Activated CD4-positive, alpha-beta T cell treated with anti-CD3 and anti-CD28 coated beads, Interleukin-2, amount 50 U/mL, for 24 hours (primary cell): ENCODE results near the gene RASSF3.
"Not testable (repeated sequence)": the region's sequence is repeated elsewhere in the genome, so short reads cannot be mapped to it uniquely, and the experiment has no call there.

Source experiments
- DNase-seq, 2 donors: peaks; one replicate each; pipeline ENCODE4 v3.0.0-alpha.2; 2020; ENCODE audit warnings: low read depth in 1 of 2, low spot score in 1 of 2

RASSF3 gene

DNA sequence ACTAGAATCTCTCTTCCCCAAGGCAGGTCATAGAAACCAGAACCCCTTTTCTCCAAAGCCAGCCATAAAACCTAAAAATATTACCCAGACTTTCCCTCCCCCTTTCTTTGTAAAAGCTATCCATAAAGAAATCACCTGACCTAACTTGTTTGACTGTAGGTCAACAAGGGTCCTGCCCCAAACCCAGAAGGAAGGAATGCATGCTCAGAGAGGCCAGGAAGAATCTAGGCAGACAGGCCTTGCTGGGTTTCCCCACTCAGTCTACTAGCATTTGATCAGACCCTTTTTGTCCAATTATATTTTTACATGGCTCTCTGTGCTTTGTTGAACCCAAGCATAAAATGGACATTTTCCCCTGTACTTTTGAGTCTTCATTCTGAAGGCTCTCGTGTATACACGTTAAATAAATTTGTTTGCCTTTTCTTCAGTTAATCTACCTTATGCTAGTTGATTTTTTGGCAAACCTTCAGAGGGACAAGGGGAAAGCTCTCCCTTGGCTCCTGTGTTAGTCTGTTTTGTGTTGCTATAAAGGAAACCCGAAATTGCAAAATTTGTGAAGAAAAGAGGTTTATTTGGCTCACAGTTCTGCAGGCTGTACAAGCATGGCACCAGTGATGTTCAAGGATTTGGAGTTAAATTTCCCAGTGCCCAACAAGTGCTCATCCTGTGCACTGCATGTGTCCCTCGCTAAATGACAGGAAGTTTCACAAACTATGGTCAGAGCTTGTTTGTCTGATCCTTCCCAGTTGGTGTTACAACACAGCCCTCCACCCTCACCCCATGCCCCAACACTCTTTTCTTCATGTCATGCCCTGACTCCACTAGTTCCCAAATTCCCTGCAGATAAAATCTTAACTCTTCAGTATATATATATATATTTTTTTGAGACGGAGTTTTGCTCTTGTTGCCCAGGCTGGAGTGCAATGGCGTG, 14.2 kb upstream of the RASSF3 start:
- no peak for DNase-seq

DNA sequence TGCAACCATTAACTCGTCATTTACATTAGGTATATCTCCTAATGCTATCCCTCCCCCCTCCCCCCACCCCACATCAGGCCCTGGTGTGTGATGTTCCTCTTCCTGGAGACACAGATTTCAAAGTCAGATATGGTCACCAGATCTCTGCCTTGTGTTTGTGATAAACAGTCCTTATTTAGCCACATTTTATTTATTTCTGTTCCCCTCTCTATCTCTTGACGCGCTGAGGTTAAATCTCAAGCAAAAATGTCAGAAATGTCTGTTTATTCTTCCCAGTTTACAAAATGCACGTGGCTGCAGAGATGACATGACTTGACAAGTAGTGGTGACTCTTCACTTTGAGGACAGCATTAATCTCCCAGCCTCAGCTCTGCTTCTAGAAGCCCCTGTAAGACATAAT, 11.5 kb upstream of the RASSF3 start:
- no peak for DNase-seq

DNA sequence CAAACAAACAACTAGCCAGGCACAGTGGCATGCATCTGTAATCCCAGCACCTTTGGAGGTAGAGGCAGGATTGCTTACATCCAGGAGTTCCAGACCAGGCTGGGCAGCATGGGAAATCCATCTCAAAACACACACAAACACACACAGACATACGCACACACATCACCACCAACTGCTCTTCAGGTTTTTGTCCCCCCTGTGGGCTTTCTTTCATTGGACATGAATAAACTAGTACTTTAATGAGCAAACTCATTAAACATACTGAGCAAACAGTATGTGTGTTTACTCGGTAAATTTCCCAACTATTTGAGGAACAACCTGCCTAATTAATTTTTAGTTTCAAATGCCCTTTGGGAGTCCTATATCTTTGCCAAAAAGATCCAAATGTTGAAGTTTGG, 10.1 kb upstream of the RASSF3 start:
- no peak for DNase-seq

DNA sequence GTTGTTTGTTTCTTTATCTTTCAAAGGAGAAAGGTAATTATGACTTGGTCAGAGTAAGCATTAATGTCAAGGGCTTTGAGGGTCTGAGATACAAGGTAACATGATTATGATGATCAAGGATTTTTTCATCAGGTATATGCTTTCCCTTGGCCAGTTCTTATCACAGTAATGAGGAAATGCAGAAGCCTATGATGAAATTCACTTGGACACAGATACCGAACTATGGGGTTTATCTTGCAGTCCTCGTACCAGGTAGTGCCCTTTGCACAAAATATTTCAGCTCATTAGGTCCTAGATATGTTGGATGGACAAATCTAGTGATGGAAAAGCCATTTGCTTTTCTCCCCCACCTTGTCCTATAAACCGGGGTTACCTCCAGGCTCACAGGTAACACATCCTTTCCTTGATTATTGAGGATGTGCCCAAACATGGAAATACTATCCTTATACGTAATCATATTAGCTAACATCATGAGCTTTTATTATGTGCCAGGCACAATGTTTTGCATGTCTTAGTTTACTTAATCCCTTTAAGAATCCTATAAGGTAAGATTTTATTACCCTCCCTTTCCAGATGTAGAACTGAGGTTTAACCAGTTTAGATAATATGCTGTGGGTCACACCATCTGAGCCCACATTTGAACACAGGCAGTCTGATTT, 7.0 kb upstream of the RASSF3 start:
- DNase-seq: no peak

DNA sequence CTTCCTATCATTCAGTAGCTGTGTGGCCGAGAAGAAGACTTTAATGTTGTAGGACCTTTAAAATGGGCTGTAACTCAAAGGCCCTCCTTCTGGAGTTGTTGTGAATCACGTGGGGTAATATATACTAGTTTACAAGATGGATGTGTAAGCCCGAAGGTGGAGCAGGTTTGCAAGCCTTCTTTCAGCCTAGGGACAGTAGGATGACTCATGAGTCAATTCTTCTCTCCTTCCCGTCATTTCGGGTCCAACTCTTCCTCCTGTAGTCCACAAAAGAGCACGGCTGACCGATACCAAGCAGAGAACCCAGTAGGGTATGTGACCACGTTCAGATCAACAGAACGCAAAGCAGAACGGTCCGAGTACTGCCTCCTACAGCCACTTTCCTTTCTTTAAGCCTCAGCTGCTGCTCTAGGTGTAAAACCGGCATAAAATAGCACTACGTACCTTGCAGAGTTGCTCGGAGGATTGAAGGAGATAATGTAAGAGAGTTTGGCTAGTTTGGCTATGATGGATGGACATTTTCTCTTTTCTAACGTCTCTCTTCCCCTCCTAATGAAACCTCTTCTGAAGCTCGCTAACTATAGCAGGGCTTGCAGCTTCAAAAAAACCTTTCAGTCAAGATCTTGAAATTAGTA, 1.3 kb upstream of the RASSF3 start:
- peak in 1 of 2 donors; percentile 39 for DNase-seq

DNA sequence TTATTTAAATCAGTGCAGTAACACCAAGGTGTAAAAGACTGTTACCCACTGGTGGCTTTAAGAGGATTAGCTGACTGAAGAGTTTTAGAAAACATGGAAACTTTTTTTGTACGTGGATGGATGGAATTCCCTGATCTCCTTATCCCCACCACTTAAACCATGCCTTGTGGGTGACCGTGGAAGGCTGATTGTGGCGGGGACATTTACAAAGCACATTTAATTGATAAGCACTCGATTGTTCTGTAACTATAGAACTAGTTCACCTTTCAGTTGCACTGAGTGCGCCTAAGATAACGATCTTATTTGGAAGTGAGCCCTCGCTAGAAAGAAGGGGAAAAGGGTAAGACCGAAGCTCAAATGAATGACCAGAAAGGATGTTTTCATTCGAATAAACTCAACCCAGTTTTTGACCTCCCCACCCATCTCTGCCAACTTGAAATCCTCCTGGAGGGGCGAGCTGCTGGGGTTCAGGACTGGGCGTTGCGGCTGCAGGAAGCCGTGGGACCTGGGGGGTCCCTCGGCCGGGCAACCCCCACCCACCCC, 688 bp upstream of the RASSF3 start:
- no peak for DNase-seq

DNA sequence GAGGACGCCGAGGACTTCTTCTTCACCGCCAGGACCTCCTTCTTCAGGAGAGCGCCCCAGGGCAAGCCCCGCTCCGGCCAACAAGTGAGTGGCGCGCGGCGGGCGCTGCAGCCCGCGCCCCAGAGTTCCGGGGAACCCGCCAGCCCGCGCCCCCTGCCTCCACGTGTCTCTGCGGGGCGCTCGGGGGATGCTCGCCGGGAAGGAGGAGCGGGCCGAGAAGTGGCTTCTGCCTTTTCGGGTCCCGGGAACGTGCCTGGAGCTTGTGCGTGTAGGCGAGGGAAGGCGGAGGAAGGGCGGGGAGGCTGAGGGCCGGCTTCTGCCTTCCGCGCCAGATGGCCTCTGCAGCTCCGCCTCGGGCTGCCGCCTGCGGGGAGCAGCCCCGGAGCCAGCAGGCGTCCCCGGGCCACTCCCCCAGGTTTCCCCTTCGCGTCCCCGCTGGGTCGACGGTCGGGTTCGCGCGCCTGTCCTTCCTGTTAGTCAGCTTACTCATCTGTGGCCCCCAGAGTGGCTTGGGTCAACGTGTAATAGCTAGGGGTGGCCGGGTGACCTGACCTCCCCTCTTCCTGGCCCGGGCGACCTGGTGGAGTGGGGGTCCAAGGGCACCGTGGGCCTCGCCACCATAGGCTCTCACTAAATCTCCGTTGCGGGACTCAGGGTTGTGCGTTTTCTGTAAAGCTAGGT, 505 bp downstream of the RASSF3 start:
- peak; percentile 35 to 44 for DNase-seq

DNA sequence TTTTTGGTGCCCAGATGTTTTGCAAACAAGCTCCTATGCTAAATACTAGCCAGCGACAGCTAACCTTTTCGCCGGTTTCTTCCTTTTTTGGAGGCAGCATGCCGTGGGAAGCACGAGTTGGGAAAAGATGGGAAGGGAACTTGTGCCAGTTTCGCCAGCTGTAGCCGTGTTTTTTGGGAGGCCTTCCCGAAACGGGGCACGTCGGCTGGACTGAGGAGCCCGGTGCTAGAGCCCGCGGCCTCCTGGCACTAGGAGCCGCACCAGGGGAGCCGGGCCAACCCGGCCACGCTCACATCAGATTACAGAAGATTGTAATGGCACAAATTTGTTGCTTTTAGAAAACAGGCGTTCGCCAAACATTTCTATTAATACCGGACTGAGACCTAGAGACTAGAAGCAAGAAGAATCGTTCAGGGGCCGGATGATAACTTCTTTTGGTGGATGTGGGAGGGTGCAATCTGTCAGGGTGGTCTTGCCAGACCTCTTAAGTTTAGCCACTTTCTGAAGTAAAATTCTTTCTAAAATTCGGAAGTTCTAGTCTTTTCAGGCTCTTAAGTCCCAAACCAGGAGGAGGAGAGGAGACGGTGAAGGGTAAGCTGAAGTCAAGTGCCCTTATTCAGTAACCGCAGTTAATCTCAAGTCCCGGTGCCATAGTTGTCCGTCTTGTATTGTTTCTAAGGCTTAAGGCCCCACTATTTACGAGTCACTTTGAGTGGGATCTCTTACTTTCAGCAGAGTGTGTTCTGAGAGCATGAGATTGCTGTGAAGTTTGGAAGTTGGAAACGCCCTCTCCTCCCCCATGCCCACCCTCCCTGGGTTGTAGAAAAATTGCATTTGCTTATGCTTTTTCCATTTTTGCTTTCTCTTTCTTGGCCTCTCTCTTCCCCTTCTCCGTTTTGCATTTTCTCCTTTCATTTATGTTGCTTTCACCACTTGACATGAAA, 1.3 kb downstream of the RASSF3 start:
- DNase-seq: no peak

DNA sequence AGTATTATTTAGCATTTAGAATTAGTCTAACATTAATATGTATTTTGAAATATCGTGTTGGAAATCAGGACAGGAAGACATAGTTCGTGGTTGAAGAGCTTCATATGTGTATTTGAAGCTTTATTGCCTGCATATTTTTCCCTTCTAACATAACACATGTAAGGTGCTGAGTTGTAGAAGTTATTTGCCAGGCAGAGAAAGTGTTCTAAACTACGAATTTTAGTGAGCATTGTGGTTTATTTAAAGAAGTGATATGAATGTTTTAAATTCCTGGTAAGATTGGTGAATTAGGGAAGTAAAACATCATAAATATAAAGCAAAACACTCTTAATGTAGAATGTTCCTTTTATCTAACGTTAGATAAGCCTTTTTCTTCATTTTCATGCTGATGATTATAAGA, 2.5 kb downstream of the RASSF3 start:
- DNase-seq: no peak

DNA sequence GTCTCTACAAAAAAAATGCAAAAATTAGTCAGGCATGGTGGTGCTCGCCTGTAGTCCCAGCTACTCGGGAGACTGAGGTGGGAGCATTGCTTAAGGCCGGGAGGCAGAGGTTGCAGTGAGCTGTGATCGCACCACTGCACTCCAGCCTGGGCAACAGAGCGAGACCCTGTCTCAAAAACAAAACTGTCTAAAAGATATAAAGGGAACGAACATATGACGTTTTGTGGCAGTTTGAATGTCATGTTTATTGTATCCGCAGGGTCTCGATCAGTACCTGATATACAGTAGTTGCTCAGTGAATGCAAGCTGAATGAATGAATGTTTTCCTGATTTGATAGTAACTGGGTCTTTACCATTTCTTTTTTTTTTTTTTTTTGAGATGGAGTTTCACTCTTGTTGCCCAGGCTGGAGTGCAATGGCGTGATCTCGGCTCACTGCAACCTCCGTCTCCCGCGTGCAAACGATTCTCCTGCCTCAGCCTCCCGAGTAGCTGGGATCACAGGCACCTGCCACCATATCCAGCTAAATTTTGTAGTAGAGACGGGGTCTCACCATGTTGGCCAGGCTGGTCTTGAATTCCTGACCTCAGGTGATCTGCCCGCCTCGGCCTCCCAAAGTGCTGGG, 3.6 kb downstream of the RASSF3 start:
- not testable (repeated sequence) for DNase-seq

DNA sequence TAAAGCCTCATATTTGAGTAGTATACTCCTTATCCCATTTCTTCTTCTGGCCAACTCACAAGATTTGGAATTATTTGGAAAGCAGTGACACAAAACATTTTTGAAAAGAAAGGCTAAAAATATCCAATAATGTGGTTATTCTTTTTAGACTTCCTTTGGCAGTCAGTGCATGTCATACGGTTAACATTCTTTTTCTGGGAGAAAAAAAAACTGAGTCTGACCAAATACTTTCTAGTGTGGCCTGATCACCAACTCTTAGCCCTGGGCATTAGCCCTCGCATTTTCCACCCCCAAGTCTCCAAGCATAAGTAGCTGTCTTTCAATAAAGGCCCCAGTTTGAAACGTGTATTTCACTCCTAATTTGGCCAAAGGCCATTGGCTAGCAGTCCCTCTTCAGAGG, 5.9 kb downstream of the RASSF3 start:
- no peak for DNase-seq

DNA sequence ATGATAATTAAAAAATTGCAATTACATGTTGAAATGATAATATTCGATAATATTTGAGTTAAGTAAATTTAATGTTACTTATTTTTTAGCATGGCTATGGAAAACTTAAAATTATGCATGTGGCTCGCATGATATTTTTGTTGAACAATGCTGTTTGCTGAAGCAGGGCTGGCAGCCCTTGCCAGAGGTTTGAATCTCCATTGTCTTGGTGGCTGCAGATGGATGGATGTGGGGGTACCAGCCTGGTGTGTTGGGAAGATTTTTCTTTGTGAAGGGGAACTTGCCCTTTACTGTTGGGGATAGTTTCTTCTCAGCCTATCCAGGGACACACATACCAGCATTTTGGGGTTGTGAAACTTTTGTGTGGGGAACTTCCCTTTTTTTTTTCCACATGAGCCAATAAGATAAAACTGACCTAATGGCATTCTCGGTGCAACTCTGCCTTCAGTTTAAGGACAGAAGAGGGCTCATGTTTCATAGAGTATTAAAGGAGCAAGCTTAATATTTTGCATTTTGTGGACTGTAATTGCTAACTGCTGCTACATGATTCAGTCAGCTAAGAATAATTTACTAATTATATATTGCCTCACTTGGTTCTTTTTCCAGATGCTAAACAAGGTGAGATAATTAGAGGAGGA, 8.8 kb downstream of the RASSF3 start:
- DNase-seq: no peak

DNA sequence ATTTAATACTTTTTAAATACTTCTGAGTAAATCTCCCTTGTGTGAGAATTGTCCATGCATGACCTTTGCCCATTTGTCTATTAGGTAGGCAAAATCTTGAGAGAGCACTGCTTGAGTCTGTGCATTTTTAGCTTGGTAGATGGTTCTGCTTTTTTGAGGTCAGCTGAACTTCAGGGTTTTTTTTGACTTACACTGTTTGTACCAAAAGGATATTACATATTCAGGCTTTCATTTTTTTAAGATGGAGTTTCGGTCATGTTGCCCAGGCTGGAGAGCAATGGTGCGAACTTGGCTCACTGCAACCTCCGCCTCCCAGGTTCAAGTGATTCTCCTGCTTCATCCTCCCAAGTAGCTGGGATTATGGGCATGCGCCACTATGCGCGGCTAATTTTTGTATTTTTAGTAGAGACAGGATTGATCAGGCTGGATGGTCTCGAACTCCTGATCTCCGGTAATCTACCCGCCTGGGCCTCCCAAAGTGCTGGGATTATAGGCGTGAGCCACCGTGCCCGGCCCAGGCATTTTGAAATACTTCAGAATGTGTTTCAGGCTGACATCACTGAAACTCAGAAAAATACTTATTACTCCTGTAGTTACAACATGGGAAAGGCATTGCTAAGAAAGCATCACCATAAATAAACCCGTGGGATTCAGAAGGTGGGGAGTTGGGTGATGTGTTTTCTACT, 11.1 kb downstream of the RASSF3 start:
- no peak for DNase-seq

DNA sequence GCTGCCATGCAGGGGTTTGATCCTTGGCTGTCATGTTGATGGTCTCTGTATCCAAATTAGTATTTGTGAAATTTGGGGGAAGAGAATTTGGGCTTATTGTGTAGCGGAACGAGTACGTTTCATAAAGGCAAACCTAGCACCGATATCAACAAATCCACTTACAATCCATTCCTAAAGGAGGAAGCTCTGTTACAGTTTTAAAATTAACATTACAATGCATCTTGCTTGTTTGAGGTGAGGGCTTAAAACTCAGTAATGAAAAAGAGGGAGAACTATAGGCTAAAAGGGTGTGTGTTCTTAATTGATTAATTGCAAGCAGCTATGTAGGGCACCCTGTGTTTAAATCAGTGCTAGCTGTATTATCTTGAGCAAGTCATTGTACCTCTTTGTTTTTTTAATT, 13.7 kb downstream of the RASSF3 start:
- no peak for DNase-seq

DNA sequence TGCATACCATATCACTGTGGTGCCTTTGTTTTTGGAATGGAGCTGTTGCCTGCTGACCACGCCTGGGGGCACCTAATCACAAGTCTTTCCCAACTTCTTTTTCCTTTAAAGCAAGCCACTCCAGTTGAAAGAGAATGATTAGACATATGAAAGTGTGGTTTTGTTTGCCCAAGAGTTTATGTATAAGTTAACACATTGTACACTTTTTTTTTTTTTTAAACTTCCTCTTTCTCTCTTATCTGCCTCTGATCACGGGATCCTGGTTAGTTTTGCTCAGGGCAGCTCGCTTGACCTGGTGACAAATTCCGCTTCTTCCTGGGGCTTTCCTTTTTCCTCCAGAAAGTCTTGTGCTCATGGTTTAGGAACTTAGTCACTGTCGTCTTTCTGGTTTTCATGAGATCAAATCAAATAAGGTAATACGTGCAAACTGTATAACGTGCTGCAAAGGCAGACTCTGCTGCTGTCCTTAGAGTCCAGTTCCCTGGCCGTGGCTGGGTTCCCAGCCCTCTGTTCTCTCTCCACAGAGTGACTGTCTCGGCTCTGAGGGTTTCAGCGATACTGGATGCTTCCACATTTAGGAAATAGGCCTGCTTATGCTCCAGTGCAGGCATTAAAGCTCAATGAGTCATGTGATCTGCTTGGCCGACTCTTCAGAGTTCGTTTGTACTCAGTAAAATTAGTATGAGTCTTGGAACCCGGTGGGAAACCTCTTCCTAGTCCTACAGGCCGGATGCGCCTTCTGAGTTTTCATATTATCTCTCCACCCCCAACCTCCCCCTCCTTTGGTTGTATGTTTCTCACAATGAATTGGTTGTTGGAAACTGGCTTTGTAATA, 15.2 kb downstream of the RASSF3 start:
- DNase-seq: peak in 1 of 2 donors; percentile 21

DNA sequence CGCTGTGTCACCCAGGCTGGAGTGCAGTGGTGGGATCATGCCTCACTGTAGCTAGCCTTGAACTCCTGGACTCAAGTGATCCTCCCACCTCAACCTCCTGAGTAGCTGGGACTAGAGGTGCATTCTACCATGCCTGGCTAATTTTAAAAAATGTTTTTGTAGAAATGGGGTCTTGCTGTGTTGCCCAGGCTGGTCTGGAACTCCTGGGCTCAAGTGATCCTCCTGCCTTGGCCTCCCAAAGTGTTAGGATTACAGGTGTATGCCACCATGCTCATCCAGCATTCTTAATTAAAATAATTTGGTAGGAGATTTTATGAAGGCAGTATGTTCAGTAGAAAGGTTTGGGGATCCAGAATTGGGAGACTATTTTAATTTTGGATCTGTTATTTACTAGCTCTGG, 16.3 kb downstream of the RASSF3 start:
- not testable (repeated sequence) for DNase-seq

DNA sequence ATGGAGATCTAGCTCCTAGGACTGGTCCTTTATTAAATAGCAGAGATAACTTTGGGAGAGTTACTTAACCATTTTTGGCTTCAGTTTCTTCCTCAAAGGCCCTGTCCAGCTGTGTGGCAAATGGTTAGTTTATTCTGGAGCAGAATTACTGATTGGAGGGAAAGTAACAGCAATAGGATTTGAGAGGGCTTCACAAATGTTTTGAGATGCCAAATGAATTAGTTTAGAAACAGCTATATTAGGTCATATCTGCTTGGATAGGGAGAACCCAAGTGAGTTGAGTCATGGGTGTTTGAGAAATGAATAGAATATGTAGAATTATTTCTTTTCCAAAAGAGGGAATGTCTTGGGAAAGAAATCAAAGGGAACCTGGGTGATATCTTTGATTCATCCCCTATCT, 17.5 kb downstream of the RASSF3 start:
- DNase-seq: no peak

DNA sequence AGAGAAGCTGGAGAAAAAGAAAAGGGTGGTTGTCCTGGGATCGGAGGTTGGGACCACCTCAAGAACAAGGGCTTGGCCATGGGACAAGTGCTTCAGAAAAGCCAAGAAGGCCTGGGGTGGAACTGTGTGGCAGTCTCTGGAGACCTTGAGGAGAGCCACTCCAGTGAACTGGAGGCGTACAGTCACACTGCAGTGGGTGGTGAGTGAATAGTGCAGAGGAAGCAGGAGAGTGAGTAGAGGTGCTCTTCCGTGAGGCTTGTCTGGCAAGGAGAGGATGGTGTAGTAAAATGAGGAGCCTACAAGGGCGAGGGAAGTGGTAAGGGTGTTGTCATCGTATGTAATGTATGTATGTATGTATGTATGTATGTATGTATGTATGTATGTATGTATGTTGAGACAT, 20.9 kb downstream of the RASSF3 start:
- no peak for DNase-seq
